ENCODE results near the gene CLNK. TPM values are rescaled to one million over a fixed set of nuclear protein-coding genes. Genes with fewer than 3 reads are reported as not detected.

Gene CLNK
- total and polyA plus RNA-seq, 2 donors (not counting 1 experiment from before 2014, with no cell fraction given): 0.57 to 0.75 TPM

DNA sequence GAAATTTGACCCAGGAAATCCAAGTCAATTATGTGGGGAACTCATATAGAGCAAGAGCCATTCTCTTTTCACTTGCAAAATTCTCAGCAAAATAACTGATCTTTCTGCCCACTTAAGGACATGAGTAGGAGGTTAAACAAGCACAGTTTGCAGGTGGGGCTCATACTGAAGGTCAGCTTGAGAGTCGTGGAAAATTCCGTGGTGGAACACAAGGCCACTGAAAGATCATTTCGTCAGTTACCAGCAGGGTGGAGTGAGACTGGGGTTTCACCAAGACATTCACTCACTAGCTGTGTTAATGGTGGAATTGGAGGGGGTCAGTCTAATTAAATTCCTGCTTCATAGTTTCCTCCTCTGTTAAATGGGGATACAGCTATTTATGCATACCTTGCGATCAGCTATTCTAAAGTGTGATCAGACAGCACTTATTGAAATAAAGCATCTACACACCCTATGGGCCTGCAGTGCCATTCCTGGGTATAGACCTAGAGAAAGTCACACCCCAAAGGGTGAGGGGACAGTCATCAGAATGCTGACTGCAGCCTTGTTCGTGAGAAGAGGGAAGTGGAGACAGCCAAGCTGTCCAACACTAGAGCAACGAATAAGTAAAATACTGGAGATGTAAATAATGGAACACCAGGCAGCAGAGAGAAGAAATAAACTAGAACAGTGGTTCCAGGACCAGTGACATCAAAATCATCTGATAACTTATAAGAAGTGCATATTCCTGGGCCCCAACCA lies 42.7 kb upstream of the CLNK start:
- Histone ChIP-seq H3K9me3 (ENCODE audit: control extremely low read depth in 1 of 3, control insufficient read depth in 2 of 3, insufficient read depth in 1 of 3, low read length in 2 of 3) (peaks cover 0 to 12% (median 0%) of the 10 kb centered on the region in 3 donors), H2AFZ (ENCODE audit: insufficient read depth, low read depth, low read length, poor library complexity, severe bottlenecking) (peak overlapping the region; percentile 14), H3K4me2 (replicated peaks; ENCODE audit: low read depth, low read length, poor library complexity, severe bottlenecking) (peak overlapping the region; percentile 15), H3K27me3 (replicated peaks in 1 of 4; ENCODE audit: control extremely low read depth in 1 of 4, control insufficient read depth in 3 of 4, insufficient read depth in 4 of 4, low read length in 3 of 4) (no peaks in the 10 kb centered on the region), H3K4me3 (ENCODE audit: control extremely low read depth in 1 of 5, extremely low read depth in 1 of 5, insufficient read depth in 1 of 5, low read depth in 2 of 5, low read length in 4 of 5) (no peak overlapping the region), H3K9ac (ENCODE audit: low read length) (no peak overlapping the region), H3K4me1 (ENCODE audit: control insufficient read depth in 2 of 2, insufficient read depth in 2 of 2, low read length in 2 of 2) (peaks cover 37% of the 10 kb centered on the region in 2 donors), H3K79me2 (ENCODE audit: control insufficient read depth, insufficient read depth, low read length) (no peaks in the 10 kb centered on the region), H3K36me3 (replicated peaks in 1 of 2; ENCODE audit: control extremely low read depth in 1 of 2, control insufficient read depth in 1 of 2, extremely low read depth in 1 of 2, insufficient read depth in 2 of 2, low read length in 1 of 2) (no peaks in the 10 kb centered on the region), H3K27ac (ENCODE audit: low read length in 2 of 2) (no peak overlapping the region), H4K20me1 (ENCODE audit: control insufficient read depth, insufficient read depth, low read length, poor library complexity, severe bottlenecking) (no peaks in the 10 kb centered on the region)
- Mint-ChIP-seq H3K4me3 (no peak overlapping the region), H3K4me1 (peaks cover 58% of the 10 kb centered on the region), H3K9me3 (ENCODE audit: insufficient read depth) (peaks cover 3% of the 10 kb centered on the region), H3K27ac (peak overlapping the region; percentile 27), H3K27me3 (no peaks in the 10 kb centered on the region)
- intact Hi-C loops (cut with micrococcal nuclease): loop anchor here (10.0 kb wide), 1 partner anchor 143 kb away; no protein-coding TSS in a partner anchor
- WGBS (ENCODE audit: insufficient coverage): 44% methylated on average over 3 of the region's 6 CpGs
- no peak for TF ChIP-seq EZH2 (IDR thresholded peaks at IDR 0.05; ENCODE audit: borderline replicate concordance, insufficient read depth, low read depth, low read length, poor library complexity, severe bottlenecking)
- TF ChIP-seq, protein P1, sequence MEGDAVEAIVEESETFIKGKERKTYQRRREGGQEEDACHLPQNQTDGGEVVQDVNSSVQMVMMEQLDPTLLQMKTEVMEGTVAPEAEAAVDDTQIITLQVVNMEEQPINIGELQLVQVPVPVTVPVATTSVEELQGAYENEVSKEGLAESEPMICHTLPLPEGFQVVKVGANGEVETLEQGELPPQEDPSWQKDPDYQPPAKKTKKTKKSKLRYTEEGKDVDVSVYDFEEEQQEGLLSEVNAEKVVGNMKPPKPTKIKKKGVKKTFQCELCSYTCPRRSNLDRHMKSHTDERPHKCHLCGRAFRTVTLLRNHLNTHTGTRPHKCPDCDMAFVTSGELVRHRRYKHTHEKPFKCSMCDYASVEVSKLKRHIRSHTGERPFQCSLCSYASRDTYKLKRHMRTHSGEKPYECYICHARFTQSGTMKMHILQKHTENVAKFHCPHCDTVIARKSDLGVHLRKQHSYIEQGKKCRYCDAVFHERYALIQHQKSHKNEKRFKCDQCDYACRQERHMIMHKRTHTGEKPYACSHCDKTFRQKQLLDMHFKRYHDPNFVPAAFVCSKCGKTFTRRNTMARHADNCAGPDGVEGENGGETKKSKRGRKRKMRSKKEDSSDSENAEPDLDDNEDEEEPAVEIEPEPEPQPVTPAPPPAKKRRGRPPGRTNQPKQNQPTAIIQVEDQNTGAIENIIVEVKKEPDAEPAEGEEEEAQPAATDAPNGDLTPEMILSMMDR (IDR thresholded peaks at IDR 0.05): no peak
- ATAC-seq (ENCODE audit: low read depth) (peak; percentile 34), DNase-seq (no peak)
- ChIA-PET CTCF (no interaction called here), POLR2A (no interaction called here)

DNA sequence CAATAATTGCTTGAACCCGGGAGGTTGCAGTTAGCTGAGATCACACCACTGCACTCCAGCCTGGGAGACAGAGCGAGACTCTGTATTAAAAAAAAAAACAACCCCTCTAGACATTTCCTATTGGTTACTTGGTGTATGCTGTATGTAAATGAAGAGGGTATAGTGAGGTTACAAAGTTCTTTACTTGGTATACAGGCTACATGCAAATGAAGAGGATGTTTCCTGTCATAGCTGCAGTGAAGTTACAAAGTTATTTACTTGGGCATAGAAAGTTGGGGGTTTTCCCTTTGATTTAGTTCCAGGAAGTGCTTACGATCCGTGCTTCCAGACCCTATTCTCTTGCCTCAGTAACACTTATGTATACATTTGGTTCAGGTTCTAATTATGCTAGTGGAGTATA lies 38.4 kb upstream of the CLNK start:
- H3K27me3 Mint-ChIP-seq: no peaks in the 10 kb centered on the region
- ChIA-PET POLR2A (no interaction called here), CTCF (interaction anchor here (0.7 kb wide), 1 partner anchor 137 kb away, joined by 3 read pairs; no protein-coding TSS in a partner anchor)
- H3K27ac ChIP-seq (ENCODE audit: low read length in 2 of 2): peak overlapping the region in 1 of 2 donors; percentile 9
- H3K4me3 ChIP-seq (ENCODE audit: control extremely low read depth in 1 of 5, extremely low read depth in 1 of 5, insufficient read depth in 1 of 5, low read depth in 2 of 5, low read length in 4 of 5): peak overlapping the region in 1 of 5 experiments; percentile 13
- WGBS (ENCODE audit: insufficient coverage): no CpG with 5 or more reads among the region's 4 CpGs
- intact Hi-C loops (cut with micrococcal nuclease): loop anchor here (10.0 kb wide), 1 partner anchor 138 kb away; no protein-coding TSS in a partner anchor
- TF ChIP-seq EZH2 (IDR thresholded peaks at IDR 0.05; ENCODE audit: borderline replicate concordance, insufficient read depth, low read depth, low read length, poor library complexity, severe bottlenecking): no peak
- TF ChIP-seq, protein P1 (IDR thresholded peaks at IDR 0.05): no peak
- H3K27ac Mint-ChIP-seq: peak overlapping the region; percentile 43
- peak; percentile 83 for ATAC-seq (ENCODE audit: low read depth)
- H3K9me3 Mint-ChIP-seq (ENCODE audit: insufficient read depth): no peaks in the 10 kb centered on the region
- no peaks in the 10 kb centered on the region for H3K36me3 ChIP-seq (replicated peaks in 1 of 2; ENCODE audit: control extremely low read depth in 1 of 2, control insufficient read depth in 1 of 2, extremely low read depth in 1 of 2, insufficient read depth in 2 of 2, low read length in 1 of 2)
- peak; percentile 61 for DNase-seq
- peak overlapping the region; percentile 21 for H3K4me3 Mint-ChIP-seq
- peak overlapping the region; percentile 7 for H3K9ac ChIP-seq (ENCODE audit: low read length)
- H4K20me1 ChIP-seq (ENCODE audit: control insufficient read depth, insufficient read depth, low read length, poor library complexity, severe bottlenecking): no peaks in the 10 kb centered on the region
- peak overlapping the region; percentile 48 for H3K4me2 ChIP-seq (replicated peaks; ENCODE audit: low read depth, low read length, poor library complexity, severe bottlenecking)
- H3K79me2 ChIP-seq (ENCODE audit: control insufficient read depth, insufficient read depth, low read length): no peaks in the 10 kb centered on the region
- H3K27me3 ChIP-seq (replicated peaks in 1 of 4; ENCODE audit: control extremely low read depth in 1 of 4, control insufficient read depth in 3 of 4, insufficient read depth in 4 of 4, low read length in 3 of 4): no peaks in the 10 kb centered on the region
- H3K4me1 Mint-ChIP-seq: peaks cover 44% of the 10 kb centered on the region
- peaks cover 0 to 14% (median 0%) of the 10 kb centered on the region in 3 donors for H3K9me3 ChIP-seq (ENCODE audit: control extremely low read depth in 1 of 3, control insufficient read depth in 2 of 3, insufficient read depth in 1 of 3, low read length in 2 of 3)
- H2AFZ ChIP-seq (ENCODE audit: insufficient read depth, low read depth, low read length, poor library complexity, severe bottlenecking): peak overlapping the region; percentile 16
- H3K4me1 ChIP-seq (ENCODE audit: control insufficient read depth in 2 of 2, insufficient read depth in 2 of 2, low read length in 2 of 2): peaks cover 30 to 33% of the 10 kb centered on the region in 2 donors

Measured in B cell (primary cell).